ENCODE data around the gene JUN. TPM values are rescaled to one million over a fixed set of nuclear protein-coding genes. Genes with fewer than 3 reads are reported as not detected.

Gene JUN
- polyA plus RNA-seq, 2 of the 4 experiments (the other 2 are of a cell fraction), result 23.3 to 59.8 TPM

DNA sequence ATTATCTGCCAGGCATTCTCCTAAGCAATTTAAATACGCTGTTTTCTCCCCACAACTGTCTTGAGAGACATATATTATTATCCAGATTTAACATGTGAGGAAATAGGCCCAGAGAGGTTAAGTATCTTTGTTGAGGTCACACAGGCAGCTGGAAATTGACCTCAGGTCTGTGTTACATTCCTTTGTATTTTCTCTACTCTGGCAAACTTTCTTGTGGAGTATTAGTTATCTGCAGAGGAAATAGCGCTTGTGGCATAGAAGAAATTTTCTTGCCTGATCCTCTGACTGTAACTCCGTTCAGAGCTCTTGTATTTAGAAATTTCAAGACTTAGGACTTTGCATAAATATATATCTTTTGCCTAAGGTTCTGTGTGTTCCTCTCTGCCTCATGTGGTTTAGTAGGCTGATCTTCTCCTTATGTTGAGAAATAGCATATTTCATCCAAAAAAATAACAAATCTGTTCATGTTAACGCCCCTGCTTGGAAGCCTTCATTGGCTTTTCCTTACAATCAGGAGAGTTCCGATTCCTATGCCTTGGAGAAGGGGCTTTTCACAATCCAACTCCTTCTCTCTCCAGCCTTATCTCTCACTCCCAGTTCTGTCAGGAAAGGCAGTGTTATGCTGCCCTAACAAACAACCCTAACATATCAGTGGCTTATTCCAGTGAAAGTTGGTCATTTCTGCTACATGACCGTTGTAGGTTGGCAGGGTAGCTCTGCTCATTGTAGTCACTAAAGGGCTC is 2.5 kb upstream of the JUN start:
- WGBS (ENCODE audit: missing lambda C conversion rate), result 92% methylated on average over 5 of the region's 6 CpGs
- FAIRE-seq (no peak), DNase-seq (ENCODE audit: low read depth in 1 of 2, low spot score in 1 of 2) (no peak), ATAC-seq (no peak)
- POLR2A ChIA-PET, result interaction anchor here (0.5 to 3.2 kb wide), 3 partner anchors 146 to 370 kb away, joined by 3 to 10 read pairs (median 4); no protein-coding TSS in a partner anchor
- CTCF ChIA-PET, result interaction anchor here (1.0 to 4.9 kb wide), 9 partner anchors 9 to 973 kb away, joined by 3 to 19 read pairs (median 4); no protein-coding TSS in a partner anchor
- H3K27ac ChIP-seq, result peak overlapping the region; percentile 85 to 98; a peak in 5 of 6 replicates
- no peaks in the 10 kb centered on the region for H3K9me3 ChIP-seq
- H3K4me2 ChIP-seq, result peak overlapping the region; percentile 93
- TF ChIP-seq KDM1A (IDR thresholded peaks at IDR 0.05; ENCODE audit: low read depth) (no peak), HOXB5 (CRISPR knock-in tag; IDR thresholded peaks at IDR 0.05) (no peak), RAD21 (conservative IDR thresholded peaks at IDR 0.05 in 1 of 2, IDR thresholded peaks at IDR 0.05 in 1 of 2) (no peak), SREBF2 (IDR thresholded peaks at IDR 0.05) (no peak), MAFK (IDR thresholded peaks at IDR 0.05; ENCODE audit: partially characterized antibody) (no peak), CBX2 (IDR thresholded peaks at IDR 0.05; ENCODE audit: borderline replicate concordance, low read depth) (no peak), ZFP36 (IDR thresholded peaks at IDR 0.05; ENCODE audit: borderline replicate concordance, partially characterized antibody) (no peak), ZC3H11A (IDR thresholded peaks at IDR 0.05) (no peak), MAZ (IDR thresholded peaks at IDR 0.05; ENCODE audit: borderline replicate concordance, low read depth, low read length) (no peak), FOXS1 (CRISPR knock-in tag; IDR thresholded peaks at IDR 0.05) (no peak), NFE2L2 (conservative IDR thresholded peaks at IDR 0.05; ENCODE audit: low read length) (no peak), EHMT2 (IDR thresholded peaks at IDR 0.05; ENCODE audit: low read depth) (no peak), BHLHE40 (IDR thresholded peaks at IDR 0.05; ENCODE audit: low read depth, low read length) (no peak), CHD4 (IDR thresholded peaks at IDR 0.05; ENCODE audit: borderline replicate concordance) (no peak)
- TF ChIP-seq, protein P1, sequence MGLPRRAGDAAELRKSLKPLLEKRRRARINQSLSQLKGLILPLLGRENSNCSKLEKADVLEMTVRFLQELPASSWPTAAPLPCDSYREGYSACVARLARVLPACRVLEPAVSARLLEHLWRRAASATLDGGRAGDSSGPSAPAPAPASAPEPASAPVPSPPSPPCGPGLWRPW (IDR thresholded peaks at IDR 0.05), result no peak
- TF ChIP-seq, protein P2, sequence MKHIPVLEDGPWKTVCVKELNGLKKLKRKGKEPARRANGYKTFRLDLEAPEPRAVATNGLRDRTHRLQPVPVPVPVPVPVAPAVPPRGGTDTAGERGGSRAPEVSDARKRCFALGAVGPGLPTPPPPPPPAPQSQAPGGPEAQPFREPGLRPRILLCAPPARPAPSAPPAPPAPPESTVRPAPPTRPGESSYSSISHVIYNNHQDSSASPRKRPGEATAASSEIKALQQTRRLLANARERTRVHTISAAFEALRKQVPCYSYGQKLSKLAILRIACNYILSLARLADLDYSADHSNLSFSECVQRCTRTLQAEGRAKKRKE (CRISPR knock-in tag; IDR thresholded peaks at IDR 0.05; ENCODE audit: low read depth), result no peak
- peaks cover 10% of the 10 kb centered on the region for H3K4me1 ChIP-seq
- H3K4me3 ChIP-seq, result no peak overlapping the region

DNA sequence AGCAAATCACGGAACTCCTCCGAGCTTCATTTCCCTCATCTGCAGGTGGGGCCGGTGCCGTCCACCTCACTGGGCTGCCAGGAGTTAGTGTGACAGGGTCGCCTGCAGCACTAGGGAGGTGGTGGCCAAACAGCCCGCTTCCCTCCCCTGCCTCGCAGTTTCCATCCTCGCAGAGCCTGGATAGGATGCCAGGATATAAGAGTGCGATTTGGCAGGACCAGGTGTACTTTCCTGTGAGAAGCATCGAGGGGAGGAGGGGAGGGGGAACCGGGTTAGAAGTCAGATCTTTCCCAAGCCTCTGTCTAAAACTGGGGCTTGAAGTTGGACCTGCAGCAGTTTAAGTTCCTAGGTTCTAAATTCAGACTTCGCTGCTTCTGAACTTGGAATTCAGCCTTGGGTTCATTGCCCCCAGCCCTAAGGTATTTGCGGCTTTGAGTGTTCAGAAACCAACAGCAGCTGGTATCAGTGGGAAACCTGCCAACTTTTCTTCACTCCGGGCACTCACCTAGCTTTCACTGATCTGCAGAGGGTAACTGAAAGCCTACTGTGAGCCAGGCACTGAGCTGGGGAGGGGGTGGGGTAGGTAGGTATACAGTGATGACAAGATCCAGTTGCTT is 1.7 kb upstream of the JUN start:
- TF ChIP-seq HOXB5 (CRISPR knock-in tag; IDR thresholded peaks at IDR 0.05) (no peak), SMC3 (IDR thresholded peaks at IDR 0.05) (peak; percentile 44; the same call in 1 of the 3 replicates)
- WGBS (ENCODE audit: missing lambda C conversion rate), result 8% methylated on average over 10 of the region's 14 CpGs
- ATAC-seq, result peak; percentile 2 to 3; a peak in 4 of 6 replicates
- peak overlapping the region; percentile 74 for H3K4me3 ChIP-seq
- no peak for FAIRE-seq
- ChIA-PET CTCF (interaction anchor here (0.5 to 4.9 kb wide), 19 partner anchors 8 to 980 kb away, joined by 3 to 19 read pairs (median 3); no protein-coding TSS in a partner anchor), POLR2A (interaction anchor here (0.5 to 3.2 kb wide), 4 partner anchors 64 to 371 kb away, joined by 3 to 10 read pairs (median 4); no protein-coding TSS in a partner anchor)
- peak in 1 of 2 experiments; percentile 24 for DNase-seq (ENCODE audit: low read depth in 1 of 2, low spot score in 1 of 2)
- H3K4me2 ChIP-seq, result peak overlapping the region; percentile 93
- no peaks in the 10 kb centered on the region for H3K9me3 ChIP-seq
- peak overlapping the region; percentile 85 to 98 for H3K27ac ChIP-seq
- peaks cover 14% of the 10 kb centered on the region for H3K4me1 ChIP-seq

DNA sequence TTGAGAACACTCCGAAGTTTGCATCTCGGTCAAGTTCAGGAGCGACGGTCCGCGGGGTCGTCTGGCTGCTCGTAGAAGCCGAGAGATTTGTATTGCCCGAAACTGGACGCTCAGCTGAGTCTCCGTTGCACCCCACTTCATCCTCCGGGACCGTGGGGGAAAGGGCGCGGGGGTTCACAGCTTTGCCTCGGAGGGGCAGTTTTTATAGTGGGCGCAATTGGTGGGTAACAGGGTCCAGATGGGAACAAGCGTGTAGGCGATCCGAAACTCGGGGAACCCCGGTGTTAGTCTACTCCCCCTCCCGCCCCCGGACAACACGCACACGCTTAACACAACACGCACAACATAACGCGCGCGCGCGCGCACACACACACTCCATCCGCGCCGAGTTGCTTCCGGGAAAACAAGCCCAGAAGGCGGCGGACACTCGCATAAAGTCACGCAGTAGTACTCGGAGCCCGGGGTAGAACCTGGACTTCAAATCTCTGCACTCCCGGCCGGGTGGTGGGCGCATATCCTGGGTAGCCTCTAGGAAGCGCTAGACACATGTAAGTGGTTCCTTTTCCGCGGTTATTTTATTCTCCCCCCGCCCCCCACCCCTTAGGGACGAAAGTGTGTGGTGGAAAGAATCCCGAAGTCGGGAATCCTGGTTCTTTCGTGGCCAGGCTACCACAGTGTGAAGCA is 1.1 kb upstream of the JUN start:
- Histone ChIP-seq H3K4me2 (peak overlapping the region; percentile 93), H3K4me1 (peaks cover 21% of the 10 kb centered on the region), H3K4me3 (peak overlapping the region; percentile 74), H3K27ac (peak overlapping the region; percentile 85 to 98), H3K9me3 (no peaks in the 10 kb centered on the region)
- ATAC-seq (peak; percentile 53 to 60), DNase-seq (ENCODE audit: low read depth in 1 of 2, low spot score in 1 of 2) (peak; percentile 67 to 84), FAIRE-seq (no peak)
- ChIA-PET CTCF (interaction anchor here (0.5 to 4.9 kb wide), 23 partner anchors 8 to 980 kb away, joined by 3 to 19 read pairs (median 3); no protein-coding TSS in a partner anchor), POLR2A (interaction anchor here (1.0 to 3.2 kb wide), 7 partner anchors 64 to 914 kb away, joined by 4 to 11 read pairs (median 4); no protein-coding TSS in a partner anchor)
- 0% methylated on average over 15 of the region's 56 CpGs for WGBS (ENCODE audit: missing lambda C conversion rate)
- TF ChIP-seq SMC3 (IDR thresholded peaks at IDR 0.05) (peak; percentile 85), FOSB (CRISPR knock-in tag; IDR thresholded peaks at IDR 0.05) (0 out of 2 replicates have a peak, but pooled peaks have one; percentile 80), CEBPB (IDR thresholded peaks at IDR 0.05) (no peak), TFCP2L1 (CRISPR knock-in tag; IDR thresholded peaks at IDR 0.05) (0 out of 2 replicates have a peak, but pooled peaks have one; percentile 44), NPAS2 (CRISPR knock-in tag; IDR thresholded peaks at IDR 0.05; ENCODE audit: borderline replicate concordance) (no peak), GATA3 (IDR thresholded peaks at IDR 0.05; ENCODE audit: borderline replicate concordance) (no peak), RAD21 (conservative IDR thresholded peaks at IDR 0.05 in 1 of 2, IDR thresholded peaks at IDR 0.05 in 1 of 2) (peak; percentile 81 to 93)
- TF ChIP-seq, protein P3, sequence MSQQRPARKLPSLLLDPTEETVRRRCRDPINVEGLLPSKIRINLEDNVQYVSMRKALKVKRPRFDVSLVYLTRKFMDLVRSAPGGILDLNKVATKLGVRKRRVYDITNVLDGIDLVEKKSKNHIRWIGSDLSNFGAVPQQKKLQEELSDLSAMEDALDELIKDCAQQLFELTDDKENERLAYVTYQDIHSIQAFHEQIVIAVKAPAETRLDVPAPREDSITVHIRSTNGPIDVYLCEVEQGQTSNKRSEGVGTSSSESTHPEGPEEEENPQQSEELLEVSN (IDR thresholded peaks at IDR 0.05; ENCODE audit: borderline replicate concordance, low read depth), result peak; percentile 52; the same call in 1 of the 2 replicates
- TF ChIP-seq, protein P4, sequence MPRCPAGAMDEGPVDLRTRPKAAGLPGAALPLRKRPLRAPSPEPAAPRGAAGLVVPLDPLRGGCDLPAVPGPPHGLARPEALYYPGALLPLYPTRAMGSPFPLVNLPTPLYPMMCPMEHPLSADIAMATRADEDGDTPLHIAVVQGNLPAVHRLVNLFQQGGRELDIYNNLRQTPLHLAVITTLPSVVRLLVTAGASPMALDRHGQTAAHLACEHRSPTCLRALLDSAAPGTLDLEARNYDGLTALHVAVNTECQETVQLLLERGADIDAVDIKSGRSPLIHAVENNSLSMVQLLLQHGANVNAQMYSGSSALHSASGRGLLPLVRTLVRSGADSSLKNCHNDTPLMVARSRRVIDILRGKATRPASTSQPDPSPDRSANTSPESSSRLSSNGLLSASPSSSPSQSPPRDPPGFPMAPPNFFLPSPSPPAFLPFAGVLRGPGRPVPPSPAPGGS (IDR thresholded peaks at IDR 0.05), result peak; percentile 33; the same call in 1 of the 3 replicates
- TF ChIP-seq, protein P5, sequence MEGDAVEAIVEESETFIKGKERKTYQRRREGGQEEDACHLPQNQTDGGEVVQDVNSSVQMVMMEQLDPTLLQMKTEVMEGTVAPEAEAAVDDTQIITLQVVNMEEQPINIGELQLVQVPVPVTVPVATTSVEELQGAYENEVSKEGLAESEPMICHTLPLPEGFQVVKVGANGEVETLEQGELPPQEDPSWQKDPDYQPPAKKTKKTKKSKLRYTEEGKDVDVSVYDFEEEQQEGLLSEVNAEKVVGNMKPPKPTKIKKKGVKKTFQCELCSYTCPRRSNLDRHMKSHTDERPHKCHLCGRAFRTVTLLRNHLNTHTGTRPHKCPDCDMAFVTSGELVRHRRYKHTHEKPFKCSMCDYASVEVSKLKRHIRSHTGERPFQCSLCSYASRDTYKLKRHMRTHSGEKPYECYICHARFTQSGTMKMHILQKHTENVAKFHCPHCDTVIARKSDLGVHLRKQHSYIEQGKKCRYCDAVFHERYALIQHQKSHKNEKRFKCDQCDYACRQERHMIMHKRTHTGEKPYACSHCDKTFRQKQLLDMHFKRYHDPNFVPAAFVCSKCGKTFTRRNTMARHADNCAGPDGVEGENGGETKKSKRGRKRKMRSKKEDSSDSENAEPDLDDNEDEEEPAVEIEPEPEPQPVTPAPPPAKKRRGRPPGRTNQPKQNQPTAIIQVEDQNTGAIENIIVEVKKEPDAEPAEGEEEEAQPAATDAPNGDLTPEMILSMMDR (IDR thresholded peaks at IDR 0.05), result peak; percentile 55
